ENCODE measurements around the gene RRP7A. TPM values are rescaled to one million over a fixed set of nuclear protein-coding genes. Genes with fewer than 3 reads are reported as not detected.

The RRP7A gene
- total and polyA plus RNA-seq, 2 of the 13 experiments (the other 11 are each of a cell fraction or from before 2014, with no cell fraction given), result 15.3 to 41.6 TPM

GRCh38 chr22:42519525-42520401 lies at the start of gene RRP7A (continued):
- TF ChIP-seq ATF4 (CRISPR knock-in tag; IDR thresholded peaks at IDR 0.05) (no peak), ZNF430 (CRISPR knock-in tag; IDR thresholded peaks at IDR 0.05) (peak; percentile 61; the same call in 1 of the 2 replicates), MAZ (IDR thresholded peaks at IDR 0.05; ENCODE audit: borderline replicate concordance, low read depth, low read length) (peak; percentile 50; the same call in 1 of the 2 replicates), MAZ (CRISPR knock-in tag; IDR thresholded peaks at IDR 0.05; ENCODE audit: low read depth) (no peak; the same call in 1 of the 2 replicates), HMGXB4 (CRISPR knock-in tag; IDR thresholded peaks at IDR 0.05; ENCODE audit: borderline replicate concordance in 1 of 2, low read depth in 1 of 2) (no peak), DPF2 (CRISPR knock-in tag; IDR thresholded peaks at IDR 0.05; ENCODE audit: borderline replicate concordance, low read depth) (no peak), ATF3 (CRISPR knock-in tag; IDR thresholded peaks at IDR 0.05) (no peak), ZNF20 (CRISPR knock-in tag; IDR thresholded peaks at IDR 0.05) (no peak), ATF7 (IDR thresholded peaks at IDR 0.05) (no peak), ATF7 (CRISPR knock-in tag; IDR thresholded peaks at IDR 0.05) (no peak), RBM39 (IDR thresholded peaks at IDR 0.05; ENCODE audit: low read depth, low read length, poor library complexity, severe bottlenecking) (no peak), KAT8 (CRISPR knock-in tag; IDR thresholded peaks at IDR 0.05) (0 out of 2 replicates have a peak, but pooled peaks have one; percentile 43), DR1 (CRISPR knock-in tag; IDR thresholded peaks at IDR 0.05) (no peak), CEBPG (CRISPR knock-in tag; IDR thresholded peaks at IDR 0.05) (no peak), CEBPZ (IDR thresholded peaks at IDR 0.05; ENCODE audit: low read length) (no peak), ZNF12 (CRISPR knock-in tag; IDR thresholded peaks at IDR 0.05) (no peak), SIX4 (CRISPR knock-in tag; IDR thresholded peaks at IDR 0.05) (no peak), ZNF878 (CRISPR knock-in tag; IDR thresholded peaks at IDR 0.05) (no peak), U2AF2 (IDR thresholded peaks at IDR 0.05; ENCODE audit: low read depth, low read length) (no peak), ZNF124 (CRISPR knock-in tag; IDR thresholded peaks at IDR 0.05) (no peak), RFX3 (CRISPR knock-in tag; IDR thresholded peaks at IDR 0.05) (no peak), NFYB (CRISPR knock-in tag; IDR thresholded peaks at IDR 0.05) (no peak), ZBTB25 (CRISPR knock-in tag; IDR thresholded peaks at IDR 0.05) (no peak)
